H1 (cell line): ENCODE data around the gene MBOAT2. TPM values are rescaled to one million over a fixed set of nuclear protein-coding genes. Genes with fewer than 3 reads are reported as not detected.

Source experiments
- EZH2 ChIP-seq: fragments of 200-600 bp; sonication (generic); IDR thresholded peaks from 2 replicates; pipeline ENCODE4 v1.7.1; 2012; ENCODE audit warnings: low read depth, mild to moderate bottlenecking, moderate library complexity, low read length, inconsistent platforms; ENCODE audit not compliant: severe bottlenecking
- SIN3A ChIP-seq, 2 experiments: IDR thresholded peaks in 1 of 2; conservative IDR thresholded peaks in 1 of 2; 2 replicates each; pipeline ENCODE4 v1.6.1; 2011 to 2012; ENCODE audit warnings: low read length in 2 of 2, improper control_type of control experiment in 1 of 2, low read depth in 1 of 2, mild to moderate bottlenecking in 1 of 2
- TAF7 ChIP-seq: optimal IDR thresholded peaks from 2 replicates; pipeline ENCODE3; 2011; ENCODE audit warnings: low read depth, mild to moderate bottlenecking, inconsistent platforms, low read length, moderate library complexity, borderline replicate concordance
- polyA plus RNA-seq, 7 experiments: library from polyadenylated mRNA; depleted of rRNA in 3 of 7; stranded (reverse) in 5 of 7; unstranded in 2 of 7; fragments of >200 nt in 5 of 7; fragments of 200-250 nt in 2 of 7; gene quantifications; 1 replicate in 5 of 7; 2 replicates in 1 of 7; 4 replicates in 1 of 7; pipeline versions ENCODE4 v1.2.1 to v1.2.3, GENCODE V29; 2011 to 2013; ENCODE audit warnings: missing spikeins in 2 of 7, mixed read lengths in 2 of 7
- total RNA-seq: library from RNA; stranded (reverse); fragmentation: NEBNext Ultra II Directional; extraction: Animal tissue kit (Norgen Biotek cat#: 25700); gene quantifications from 2 replicates; pipeline ENCODE4 v1.2.1, GENCODE V29; 2021

The MBOAT2 gene
- total and polyA plus RNA-seq, 2 of the 8 experiments (the other 6 are each of a cell fraction or from before 2014, with no cell fraction given) = 11.2 to 23.4 TPM

GRCh38 chr2:8876628-8877027 is 126.9 kb downstream of the MBOAT2 start (continued):
- TF ChIP-seq SIN3A (conservative IDR thresholded peaks at IDR 0.05 in 1 of 2, IDR thresholded peaks at IDR 0.05 in 1 of 2; ENCODE audit: low read depth in 1 of 2, low read length in 2 of 2) = no peak
- no peak for TF ChIP-seq TAF7
- no peak for TF ChIP-seq EZH2
